HG03103 (cell line): Measurements from ENCODE around the gene CDK14.
"Not testable (repeated sequence)": the region's sequence is repeated elsewhere in the genome, so short reads cannot be mapped to it uniquely, and the experiment has no call there.

Experiments used
- ATAC-seq: cut with Tn5 transposase; IDR thresholded peaks from one replicate; pipeline ENCODE4 v1.9.1; 2021; ENCODE audit warnings: low read depth; ENCODE audit not compliant: unreplicated experiment

CDK14 gene

DNA sequence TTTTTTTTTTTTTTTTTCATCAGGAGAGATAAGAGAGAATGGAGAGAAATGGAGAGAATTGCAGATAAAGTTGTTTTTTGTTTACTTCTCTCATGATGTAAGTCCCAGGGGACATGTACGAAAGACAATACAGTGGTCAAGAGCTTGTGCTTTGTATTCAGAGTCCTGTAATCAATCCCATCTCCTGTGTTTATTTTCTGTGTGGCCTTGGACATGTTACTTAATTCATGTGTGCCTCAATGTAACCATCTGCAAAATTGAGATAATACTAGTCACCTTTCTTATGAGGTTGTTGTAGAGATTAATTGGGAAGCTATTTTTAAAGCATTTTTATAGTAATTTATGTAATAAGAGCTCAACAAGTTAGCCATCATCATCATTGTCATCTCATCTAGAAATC is 117.5 kb downstream of the CDK14 start:
- no peak for ATAC-seq

DNA sequence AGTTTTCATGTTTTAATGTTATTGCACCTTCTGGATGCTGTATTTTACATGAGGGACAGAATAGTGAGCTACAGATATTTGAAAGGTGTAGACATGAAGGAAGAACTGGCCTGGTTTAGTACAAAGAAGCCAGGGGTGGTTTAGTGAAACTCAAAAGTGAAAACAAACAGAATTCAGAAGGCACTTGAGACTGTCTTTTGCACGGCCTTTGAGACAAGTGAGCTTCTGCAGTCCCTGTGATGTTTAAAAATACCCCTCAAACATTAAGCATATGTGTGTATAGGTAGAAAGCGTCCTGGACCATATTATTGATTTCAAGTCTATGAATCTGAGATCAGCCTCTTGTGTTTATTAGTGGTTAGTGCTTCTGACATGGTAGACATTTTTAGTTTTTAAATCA is 118.9 kb downstream of the CDK14 start:
- ATAC-seq, result peak; percentile 56

DNA sequence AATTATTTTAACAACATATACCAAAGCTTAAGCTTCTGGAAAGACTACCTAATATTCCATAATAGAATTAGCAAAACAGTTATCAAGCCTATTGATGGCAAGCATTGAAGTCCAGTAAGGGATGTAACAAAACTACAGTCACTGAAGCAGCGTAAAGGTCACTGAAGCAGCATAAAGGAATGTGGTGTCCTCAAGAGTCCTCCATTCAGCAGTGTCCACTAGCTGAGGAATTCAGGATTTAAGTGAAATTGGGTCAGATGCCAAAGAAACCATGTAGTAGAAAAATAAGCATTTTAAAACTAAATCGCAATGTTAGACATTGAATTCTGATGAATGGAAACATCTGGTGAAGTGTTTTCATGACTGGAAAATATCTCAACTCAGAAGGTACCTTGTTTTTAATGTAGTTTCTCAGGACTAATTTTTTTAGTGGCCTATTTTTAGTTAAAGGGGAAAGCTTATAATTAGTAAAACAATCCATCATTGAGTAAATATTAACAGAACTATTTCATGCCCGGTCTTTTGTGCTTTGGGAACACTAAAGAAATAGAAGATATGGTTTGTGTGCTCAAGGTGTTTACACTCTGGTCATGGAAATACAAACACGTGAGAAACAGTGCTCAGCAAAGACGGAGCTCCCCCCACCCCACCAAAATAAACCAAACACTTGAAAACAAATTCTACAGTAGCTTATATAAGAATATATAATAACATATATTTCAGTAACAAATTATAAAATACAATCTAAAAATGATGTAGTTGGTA is 121.4 kb downstream of the CDK14 start:
- ATAC-seq, result no peak

DNA sequence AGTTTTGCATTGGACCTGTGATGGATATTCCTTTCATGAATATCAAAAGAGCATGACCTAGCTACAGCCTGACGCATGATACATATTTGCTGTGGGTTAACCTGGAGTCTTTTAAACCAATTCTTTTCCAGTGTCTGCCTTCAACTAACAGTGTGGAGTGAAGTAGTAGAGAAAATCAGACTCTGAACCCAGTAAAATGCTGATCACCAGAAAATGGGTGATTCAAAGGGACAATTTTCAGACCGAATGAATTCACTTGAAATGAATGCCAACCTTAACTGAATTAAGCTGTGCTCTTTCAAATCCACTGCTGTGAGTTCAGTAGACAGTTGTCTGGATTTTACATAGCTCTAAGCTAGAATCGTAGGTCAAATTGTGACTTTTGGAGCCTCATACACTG is 123.0 kb downstream of the CDK14 start:
- ATAC-seq, result no peak

DNA sequence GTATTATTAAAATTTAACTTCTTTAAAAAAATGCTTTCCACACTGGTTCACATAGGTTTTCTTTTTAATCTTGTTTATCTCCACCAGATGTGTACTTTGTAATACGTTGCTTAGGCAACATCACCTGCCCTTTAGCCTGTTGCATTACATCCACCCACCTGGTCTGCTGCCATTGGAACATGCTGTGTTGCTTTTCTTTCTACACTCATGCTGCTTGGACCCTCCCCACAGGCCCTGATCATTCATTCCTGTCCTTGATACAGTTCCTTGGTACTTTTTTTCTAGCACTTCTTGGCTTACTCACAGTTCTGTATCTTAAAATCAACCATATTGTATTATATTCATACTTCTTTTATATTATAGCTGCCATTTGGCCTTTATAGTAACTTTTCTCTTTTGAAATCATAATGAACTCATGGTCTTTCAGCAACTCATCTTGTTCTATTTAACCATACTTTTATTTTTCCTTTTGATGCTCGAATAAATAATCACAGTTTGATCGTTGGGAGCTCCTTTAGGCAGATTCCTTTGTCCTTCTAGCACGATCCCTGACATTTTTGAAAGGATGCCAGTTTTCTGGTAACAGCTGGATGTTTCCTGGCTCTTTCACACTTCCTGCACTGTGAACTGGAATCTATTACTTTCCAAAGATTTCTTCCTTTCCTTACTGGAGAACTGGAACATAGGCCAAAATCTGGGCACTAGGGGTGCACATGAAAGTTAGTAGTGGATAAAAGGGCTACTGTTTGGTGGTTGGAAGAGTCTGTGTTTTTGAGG is 125.1 kb downstream of the CDK14 start:
- ATAC-seq, result no peak

DNA sequence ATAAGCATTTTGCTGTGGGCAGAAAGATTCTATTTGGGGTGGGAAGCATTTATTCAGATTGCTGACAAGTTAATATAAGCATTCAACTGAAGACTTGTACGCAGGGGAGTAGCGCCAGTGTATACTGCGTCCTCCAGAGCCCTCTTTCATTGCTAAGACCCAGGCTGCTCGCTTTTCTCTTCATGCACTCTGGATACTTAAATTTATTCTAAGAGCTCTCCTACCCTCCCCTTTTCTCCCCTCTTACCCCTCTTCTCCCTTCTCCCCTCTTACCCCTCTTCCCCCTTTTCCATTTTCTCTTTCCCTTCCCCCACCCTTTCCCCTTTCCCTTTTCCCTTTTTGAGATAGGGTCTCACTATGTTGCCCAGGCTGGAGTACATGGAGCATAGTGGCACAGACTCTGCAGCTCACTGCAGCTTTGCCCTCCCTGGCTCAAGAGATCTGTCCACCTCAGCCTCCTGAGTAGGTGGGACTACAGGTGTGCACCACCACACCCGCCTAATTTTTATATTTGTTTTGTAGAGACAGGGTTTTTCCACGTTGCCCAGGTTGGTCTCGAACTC is 125.8 kb downstream of the CDK14 start:
- no peak for ATAC-seq

DNA sequence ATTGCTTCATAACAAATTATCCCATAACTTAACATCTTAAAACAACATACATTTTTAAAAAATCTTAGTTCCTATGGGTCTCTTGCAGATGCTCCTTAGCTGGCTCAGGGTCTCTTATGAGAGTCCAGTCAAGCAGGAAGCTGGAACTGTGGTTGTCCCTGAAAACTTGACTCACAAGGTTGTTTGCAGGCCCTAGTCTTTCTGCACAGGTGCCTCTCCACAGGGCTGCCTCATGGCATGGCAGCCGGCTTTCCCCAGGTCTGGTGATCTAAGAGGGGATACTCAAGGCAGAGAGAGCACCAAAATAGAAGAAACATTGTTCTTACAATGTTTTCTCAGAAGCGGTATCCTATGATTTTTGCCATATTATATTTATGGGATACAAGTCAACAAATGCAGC is 127.1 kb downstream of the CDK14 start:
- no peak for ATAC-seq

DNA sequence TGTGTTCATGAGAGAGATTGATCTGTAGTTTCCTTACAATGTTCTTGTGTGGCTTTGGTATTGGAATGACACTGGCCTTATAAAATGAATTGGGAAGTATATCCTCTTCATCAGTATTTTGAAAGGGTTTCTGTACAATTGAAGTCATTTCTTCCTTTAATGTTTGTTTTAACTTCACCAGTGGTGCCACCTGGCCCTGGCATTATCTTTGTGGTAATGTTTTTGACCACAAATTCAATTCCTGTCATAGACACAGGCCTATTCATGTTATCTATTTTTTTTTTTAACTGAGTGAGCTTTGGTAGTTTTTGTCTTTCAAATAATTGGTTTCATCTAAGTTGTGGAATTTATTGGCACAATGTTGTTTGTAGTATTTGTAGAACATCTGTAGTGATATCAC is 127.7 kb downstream of the CDK14 start:
- ATAC-seq, result no peak

DNA sequence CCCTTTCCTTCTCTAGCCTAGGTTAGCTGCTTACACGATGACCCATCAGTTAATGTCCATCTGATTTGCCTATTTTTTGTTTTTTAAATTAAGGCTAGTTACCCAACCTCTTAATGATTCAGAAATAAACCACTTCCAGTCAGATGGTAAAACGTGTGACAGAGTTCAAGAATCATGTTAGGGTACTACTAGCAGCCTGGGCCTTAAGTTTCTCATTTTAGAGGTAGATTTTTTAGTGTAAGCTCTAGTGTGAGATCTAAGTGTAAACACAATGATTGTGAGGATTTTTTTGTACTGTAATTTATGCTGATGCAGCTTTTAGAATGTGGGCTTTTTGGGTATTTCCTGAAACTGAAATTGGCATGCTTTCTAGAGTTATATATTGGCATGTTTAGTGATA is 130.0 kb downstream of the CDK14 start:
- ATAC-seq, result no peak

DNA sequence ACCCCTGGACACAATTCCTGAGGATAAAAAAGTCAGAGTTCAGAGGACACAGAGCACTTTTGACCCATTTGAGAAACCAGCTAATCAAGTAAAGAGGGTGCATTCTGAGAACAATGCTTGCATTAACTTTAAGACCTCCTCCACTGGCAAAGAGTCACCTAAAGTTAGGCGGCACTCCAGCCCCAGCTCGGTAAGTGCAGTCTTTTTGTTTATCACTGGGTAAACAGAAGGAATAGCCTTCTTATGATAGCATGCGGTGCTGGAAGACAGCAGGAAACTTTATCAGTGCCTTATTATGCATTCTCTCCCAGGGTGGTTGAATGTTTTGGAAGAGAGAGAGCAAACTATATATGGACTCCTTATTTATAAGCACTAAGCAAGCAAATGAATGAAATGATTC is 130.5 kb downstream of the CDK14 start:
- ATAC-seq, result no peak

DNA sequence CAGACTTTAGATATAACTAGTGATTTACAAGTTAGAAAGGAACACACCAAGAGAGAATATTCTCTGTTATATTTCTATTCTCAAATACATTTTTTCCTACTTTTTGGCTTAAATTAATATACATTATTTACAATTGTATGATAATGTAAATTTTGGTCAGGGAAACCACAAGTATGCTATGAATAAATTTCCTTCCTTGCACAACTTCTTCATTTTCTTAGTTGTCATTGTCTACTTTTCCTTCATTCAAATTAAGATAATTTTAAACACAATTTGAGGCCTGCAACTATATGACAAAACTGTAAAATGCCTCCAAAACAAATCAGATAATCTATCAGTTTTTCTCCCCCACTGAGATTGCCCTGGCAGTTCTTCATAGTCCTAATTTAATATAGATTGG is 131.3 kb downstream of the CDK14 start:
- ATAC-seq, result no peak

DNA sequence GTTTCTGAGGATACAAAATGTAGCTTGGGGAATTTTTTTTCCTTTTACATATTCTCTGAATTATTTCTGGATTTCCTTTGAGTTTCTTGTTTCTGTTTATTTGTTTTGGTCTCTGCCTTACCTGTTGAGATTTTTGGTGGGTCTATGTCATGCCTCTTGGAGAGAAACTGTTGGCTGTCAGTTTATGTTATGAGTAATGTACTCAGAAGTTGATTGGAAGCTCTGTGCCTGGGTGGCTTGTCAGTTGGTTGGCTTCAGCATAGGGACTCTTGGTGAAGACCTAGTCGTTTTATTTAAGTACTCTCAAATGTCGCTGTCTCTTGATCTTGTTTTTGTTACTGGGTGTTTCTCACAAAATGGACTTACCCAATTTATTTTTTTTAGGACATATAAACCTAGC is 132.4 kb downstream of the CDK14 start:
- peak; percentile 65 for ATAC-seq

DNA sequence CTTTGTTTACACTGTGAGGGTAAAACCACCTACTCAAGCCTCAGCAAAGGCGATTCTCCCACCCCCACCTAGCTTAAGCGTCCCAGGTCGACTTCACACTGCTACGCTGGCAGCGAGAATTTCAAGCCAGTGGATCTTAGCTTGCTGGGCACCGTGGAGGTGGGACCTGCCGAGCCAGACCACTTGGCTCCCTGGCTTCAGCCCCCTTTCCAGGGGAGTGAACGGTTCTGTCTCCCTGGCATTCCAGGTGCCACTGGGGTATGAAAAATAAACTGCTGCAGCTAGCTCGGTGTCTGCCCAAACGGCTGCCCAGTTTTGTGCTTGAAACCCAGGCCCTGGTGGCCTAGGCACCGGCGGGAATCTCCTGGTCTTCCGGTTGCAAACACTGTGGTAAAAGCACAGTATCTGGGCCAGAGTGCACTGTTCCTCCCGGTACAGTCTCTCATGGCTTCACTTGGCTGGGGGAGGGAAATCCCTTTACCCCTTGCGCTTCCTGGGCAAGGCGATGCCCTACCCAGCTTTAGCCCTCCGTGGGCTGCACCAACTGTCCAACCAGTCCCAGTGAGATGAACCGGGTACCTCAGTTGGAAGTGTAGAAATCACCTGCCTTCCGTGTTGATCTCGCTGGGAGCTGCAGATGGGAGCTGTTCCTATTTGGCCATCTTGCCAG is 139.6 kb downstream of the CDK14 start:
- ATAC-seq, result not testable (repeated sequence)

DNA sequence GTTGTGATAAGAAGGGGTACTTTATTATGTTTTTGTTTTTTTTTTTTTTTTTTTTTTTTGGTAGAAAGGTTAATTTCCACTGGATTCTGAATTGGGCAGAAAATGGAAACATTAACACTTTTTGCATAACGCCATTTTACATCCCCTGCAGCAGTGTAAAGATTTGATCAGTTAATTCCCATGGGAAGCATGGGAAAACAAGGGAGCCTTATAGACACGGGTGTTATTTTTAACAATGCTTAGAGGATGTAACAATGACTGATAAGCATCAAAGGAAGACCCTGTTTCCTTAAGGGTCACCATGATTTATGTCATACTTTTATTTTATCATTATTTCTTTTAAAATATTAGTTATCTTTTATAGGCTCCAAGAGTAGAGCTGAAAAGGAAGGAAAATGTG is 140.2 kb downstream of the CDK14 start:
- no peak for ATAC-seq

DNA sequence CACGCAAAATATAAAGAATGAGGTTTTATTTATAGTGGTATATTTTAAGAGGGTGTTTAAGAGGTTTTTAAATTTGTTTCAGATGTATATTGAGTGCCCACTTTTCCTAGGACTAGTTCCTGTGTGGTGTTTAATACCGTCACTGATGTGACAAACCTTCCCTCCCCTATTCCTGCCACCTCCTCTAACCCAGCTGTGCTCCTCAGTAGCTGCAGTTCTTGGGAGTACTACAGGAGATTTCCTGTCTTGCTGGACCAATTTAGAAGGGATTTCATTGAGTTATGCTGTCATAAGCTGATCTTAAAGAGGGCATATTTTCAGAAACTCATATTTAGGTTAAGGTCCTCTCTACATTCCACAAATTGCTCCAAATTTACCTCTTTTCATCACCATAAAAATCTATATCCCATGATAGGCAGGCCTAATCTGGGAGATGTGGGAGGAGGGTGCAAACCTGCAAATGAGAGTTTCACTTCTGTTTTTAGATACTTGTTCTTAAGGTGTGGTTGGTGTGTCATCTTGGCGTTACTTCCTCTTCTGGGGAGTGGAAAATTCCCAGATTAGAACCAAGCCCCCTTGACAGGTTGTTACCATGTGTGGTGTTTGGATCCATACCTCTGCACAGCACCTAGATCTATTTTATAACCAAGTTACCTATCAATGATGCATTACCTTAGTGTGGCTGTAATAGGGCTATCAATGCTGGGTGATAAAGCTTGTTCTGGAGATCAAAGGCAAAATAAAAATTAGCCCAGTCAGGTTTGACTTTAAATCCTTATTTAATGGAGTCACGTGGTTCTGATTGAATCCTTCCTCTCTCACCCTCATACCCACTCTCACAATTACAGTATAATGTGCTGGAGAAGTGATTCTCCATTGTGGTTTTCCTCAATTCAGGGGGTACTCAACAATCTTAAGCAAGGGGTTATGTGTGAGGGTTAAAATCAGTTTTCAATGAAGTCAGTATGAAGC is 141.1 kb downstream of the CDK14 start:
- peak; percentile 94 for ATAC-seq

DNA sequence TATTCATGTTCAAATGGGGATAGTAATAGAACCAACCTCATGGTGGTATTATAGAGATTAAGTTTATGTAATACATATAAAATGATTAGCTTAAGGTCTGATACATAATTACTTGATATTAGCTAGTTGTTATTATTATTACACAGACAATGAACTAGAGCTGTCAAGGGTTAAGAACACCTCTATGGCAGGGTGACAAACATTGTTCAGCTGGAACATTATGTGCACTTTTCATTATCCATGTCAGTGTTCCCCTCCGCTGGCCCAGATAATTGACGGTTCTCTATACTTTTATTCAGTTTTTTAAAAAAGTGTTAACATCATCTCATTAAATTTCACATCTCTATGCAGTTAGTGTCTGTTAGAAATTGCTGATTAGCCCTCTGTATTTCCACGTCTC is 142.1 kb downstream of the CDK14 start:
- ATAC-seq, result no peak

DNA sequence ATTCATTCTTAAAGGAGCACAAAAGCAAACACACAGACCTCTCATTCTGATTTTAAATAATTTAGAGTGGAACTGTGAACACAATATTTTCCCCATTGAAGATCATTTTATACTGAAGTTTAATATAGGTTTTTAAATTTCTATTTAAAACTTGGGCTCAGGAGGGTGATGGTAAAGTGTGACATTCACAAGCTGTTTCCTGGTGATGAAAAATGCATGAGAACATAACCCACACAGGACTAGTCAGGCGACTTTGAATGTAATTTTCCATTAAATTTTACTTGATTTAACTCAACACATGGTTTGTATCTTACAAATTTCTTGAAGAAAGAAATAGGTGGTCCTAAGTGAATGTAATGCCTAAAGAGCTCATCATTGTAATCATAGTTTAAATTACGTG is 143.6 kb downstream of the CDK14 start:
- ATAC-seq, result no peak

DNA sequence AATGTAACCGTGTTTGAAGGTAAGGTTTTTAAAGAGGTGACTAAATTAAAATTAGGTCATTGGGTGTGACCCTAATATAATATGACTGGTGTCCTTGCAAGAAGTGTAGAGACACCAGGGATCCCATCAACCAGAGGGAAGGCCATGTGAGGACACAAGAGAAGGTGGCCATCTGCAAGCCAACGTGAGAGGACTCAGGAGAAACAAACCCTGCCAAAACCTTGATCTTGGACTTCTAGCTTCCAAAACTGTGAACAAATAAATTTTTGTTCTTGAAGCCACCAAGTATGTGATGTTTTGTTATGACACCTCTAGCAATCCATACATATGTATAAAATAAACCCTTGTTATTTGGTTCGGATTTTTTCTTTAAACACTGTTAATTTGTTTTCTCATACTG is 144.3 kb downstream of the CDK14 start:
- no peak for ATAC-seq

DNA sequence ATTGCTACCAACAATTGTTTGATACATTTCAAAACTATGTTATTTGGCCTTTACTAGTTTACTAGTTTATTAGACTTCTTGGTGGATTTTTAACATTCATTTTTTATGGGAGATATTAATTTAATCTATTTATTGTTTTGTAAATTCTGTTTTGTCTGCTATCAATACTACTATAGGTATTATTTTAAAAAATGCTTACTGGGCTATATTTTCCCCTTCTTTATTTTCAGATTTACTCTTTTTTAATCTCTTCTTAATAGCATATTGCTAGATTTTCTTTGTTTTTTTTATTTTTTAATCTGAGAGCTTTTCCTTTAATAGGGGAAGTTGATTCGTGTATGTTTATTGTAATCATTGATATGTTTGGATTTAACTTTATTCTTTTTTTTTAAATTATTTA is 147.5 kb downstream of the CDK14 start:
- no peak for ATAC-seq

DNA sequence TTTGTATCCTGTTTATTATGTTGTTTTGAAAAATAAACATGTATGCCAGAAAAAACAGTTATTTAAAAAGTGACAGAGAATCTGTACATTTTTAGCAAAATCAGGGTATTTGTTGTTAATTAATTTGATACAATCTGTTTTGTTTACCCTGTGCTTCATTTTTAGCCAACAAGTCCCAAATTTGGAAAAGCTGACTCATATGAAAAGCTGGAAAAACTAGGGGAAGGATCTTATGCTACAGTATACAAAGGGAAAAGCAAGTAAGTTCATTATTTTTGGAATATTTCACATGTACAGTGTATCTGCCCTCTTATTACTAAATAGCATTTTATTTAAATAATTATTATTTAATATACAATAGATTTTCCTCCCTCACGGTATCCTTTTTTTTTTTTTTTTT is 151.4 kb downstream of the CDK14 start:
- no peak for ATAC-seq
